ENCODE results near the gene CNTNAP2. TPM values are rescaled to one million over a fixed set of nuclear protein-coding genes. Genes with fewer than 3 reads are reported as not detected.

Gene CNTNAP2
- total RNA-seq, 2 experiments from 2014 or later = not detected

DNA sequence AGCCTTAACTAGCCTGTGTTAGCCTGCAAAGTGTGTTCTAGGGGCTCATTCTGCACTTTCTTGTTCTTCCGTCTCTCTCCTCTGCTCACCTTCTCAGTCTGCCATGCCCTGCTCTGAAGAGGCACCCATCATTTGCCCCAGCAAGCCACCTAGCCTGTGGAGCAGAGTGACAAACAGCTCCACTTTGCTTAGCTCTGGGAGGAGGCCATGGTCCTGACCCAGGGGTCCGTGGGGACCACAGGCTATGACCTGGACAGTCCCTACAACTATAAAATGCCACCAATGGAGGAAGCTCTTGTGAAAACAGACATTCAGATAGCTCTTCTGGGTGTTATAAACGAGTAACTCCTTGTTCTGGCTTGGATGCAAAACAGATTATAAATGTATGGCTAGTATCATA lies 1029.6 kb downstream of the CNTNAP2 start:
- no peak for ATAC-seq (ENCODE audit: low read depth)
- Mint-ChIP-seq H3K27me3 (no peaks in the 10 kb centered on the region), H3K36me3 (no peaks in the 10 kb centered on the region), H3K9me3 (peaks cover 5% of the 10 kb centered on the region), H3K4me1 (no peaks in the 10 kb centered on the region), H3K27ac (no peak overlapping the region), H3K4me3 (no peak overlapping the region)
- no peak for DNase-seq
- POLR2A ChIA-PET = no interaction called here

GRCh38 chr7:147151661-147152060 lies 1035.1 kb downstream of the CNTNAP2 start:
- POLR2A ChIA-PET = no interaction called here
- no peak for ATAC-seq (ENCODE audit: low read depth)

GRCh38 chr7:147153571-147153970 lies 1037.0 kb downstream of the CNTNAP2 start:
- peaks cover 5% of the 10 kb centered on the region for H3K9me3 Mint-ChIP-seq
- H3K27me3 Mint-ChIP-seq = no peaks in the 10 kb centered on the region
- H3K36me3 Mint-ChIP-seq = no peaks in the 10 kb centered on the region
- H3K4me1 Mint-ChIP-seq = no peaks in the 10 kb centered on the region
- no peak overlapping the region for H3K4me3 Mint-ChIP-seq
- POLR2A ChIA-PET = no interaction called here
- DNase-seq (no peak), ATAC-seq (ENCODE audit: low read depth) (no peak)
- no peak overlapping the region for H3K27ac Mint-ChIP-seq

More at GRCh38 chr7:147151661-147152060, 1035.1 kb downstream of the CNTNAP2 start:
- no peaks in the 10 kb centered on the region for H3K36me3 Mint-ChIP-seq
- peaks cover 5% of the 10 kb centered on the region for H3K9me3 Mint-ChIP-seq
- DNase-seq = no peak
- H3K27ac Mint-ChIP-seq = no peak overlapping the region
- no peaks in the 10 kb centered on the region for H3K4me1 Mint-ChIP-seq
- no peak overlapping the region for H3K4me3 Mint-ChIP-seq
- H3K27me3 Mint-ChIP-seq = no peaks in the 10 kb centered on the region

DNA sequence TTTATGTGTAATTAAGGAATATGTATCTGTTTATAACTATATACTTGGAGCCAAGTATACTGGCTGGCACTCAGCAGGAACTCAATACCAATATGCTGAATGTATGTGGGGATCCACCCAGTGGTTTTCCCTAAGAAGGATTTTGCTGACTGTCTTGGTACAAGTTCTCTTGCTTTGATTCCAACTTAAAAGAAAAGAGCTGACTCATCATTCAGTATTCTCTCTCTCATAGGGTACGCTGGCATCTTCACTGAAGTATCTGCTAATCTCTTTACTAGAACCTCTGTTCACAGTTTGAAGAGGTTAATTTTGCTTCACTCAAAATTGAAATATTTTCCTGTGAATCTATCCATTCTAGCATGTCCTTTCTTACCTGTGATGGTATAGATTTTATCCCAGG lies 1044.8 kb downstream of the CNTNAP2 start:
- Mint-ChIP-seq H3K4me1 (no peaks in the 10 kb centered on the region), H3K9me3 (peaks cover 3% of the 10 kb centered on the region), H3K27me3 (no peaks in the 10 kb centered on the region), H3K36me3 (no peaks in the 10 kb centered on the region), H3K4me3 (no peak overlapping the region), H3K27ac (no peak overlapping the region)
- DNase-seq (no peak), ATAC-seq (ENCODE audit: low read depth) (no peak)
- POLR2A ChIA-PET = no interaction called here

GRCh38 chr7:147170341-147171012 lies 1053.9 kb downstream of the CNTNAP2 start:
- DNase-seq (no peak), ATAC-seq (ENCODE audit: low read depth) (no peak)
- no peaks in the 10 kb centered on the region for H3K36me3 Mint-ChIP-seq
- H3K27ac Mint-ChIP-seq = no peak overlapping the region
- no peak overlapping the region for H3K4me3 Mint-ChIP-seq
- H3K27me3 Mint-ChIP-seq = no peaks in the 10 kb centered on the region
- POLR2A ChIA-PET = no interaction called here
- peaks cover 4% of the 10 kb centered on the region for H3K9me3 Mint-ChIP-seq
- H3K4me1 Mint-ChIP-seq = no peaks in the 10 kb centered on the region

DNA sequence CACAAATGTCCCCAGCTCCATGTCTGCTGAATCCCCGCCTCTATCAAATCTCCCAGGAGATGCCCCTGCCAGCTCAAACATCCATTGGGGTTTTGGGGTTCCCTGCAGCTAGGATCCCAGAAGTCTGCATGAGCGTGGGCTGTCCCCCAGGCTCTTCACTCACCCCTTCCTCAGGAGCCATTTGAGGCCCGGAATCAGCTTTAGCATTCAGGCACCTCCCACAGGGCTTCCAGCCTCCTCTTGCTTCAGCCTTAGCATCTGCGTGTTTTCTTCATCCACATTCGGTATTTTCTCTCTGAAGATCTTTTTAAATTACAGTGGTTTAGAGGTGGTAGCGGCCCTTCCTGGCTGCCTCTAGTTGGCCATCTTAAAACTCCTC lies 1054.4 kb downstream of the CNTNAP2 start:
- Mint-ChIP-seq H3K4me1 (no peaks in the 10 kb centered on the region), H3K27ac (no peak overlapping the region), H3K36me3 (no peaks in the 10 kb centered on the region), H3K9me3 (peaks cover 4% of the 10 kb centered on the region), H3K27me3 (no peaks in the 10 kb centered on the region), H3K4me3 (no peak overlapping the region)
- POLR2A ChIA-PET = no interaction called here
- ATAC-seq (ENCODE audit: low read depth) (no peak), DNase-seq (no peak)

DNA sequence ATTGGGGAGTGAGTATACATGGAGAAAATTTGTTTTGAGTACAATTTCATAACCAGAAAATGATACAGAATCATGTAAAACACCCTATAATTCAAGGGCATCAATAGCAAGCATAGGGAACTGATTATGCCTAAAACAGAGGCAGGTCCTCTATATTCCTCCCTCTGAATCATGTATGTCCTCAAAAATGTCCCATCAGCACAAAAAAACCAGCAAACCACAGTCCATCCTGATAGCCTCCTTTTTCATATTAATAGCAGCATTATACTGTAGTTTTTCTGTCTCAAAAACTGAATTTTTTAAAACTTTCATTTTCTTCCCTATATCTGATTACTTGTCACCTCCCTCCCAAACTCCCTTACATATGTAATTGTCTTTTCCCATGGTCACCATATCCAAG lies 1057.3 kb downstream of the CNTNAP2 start:
- no peak overlapping the region for H3K4me3 Mint-ChIP-seq
- H3K4me1 Mint-ChIP-seq = no peaks in the 10 kb centered on the region
- H3K27ac Mint-ChIP-seq = no peak overlapping the region
- no peaks in the 10 kb centered on the region for H3K27me3 Mint-ChIP-seq
- ATAC-seq (ENCODE audit: low read depth) (no peak), DNase-seq (no peak)
- peaks cover 1% of the 10 kb centered on the region for H3K9me3 Mint-ChIP-seq
- no peaks in the 10 kb centered on the region for H3K36me3 Mint-ChIP-seq
- POLR2A ChIA-PET = no interaction called here

DNA sequence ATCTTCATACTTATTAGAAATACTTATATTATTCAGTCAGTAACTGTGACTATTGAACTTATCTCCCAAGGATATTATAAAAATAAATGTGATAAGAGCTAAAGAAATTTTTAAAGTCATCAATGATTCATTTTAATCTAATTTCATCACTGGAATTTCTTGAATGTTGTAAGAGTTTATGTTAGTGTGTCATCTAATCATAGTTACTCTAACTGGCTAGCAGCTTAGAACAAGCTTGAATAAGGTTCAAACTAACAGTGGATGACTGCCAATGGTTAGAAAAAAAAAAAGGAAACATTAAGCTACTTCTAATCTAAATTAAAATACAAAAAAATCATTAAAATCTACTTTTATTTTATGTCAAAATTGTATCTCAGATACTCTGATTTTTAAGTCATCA lies 1066.3 kb downstream of the CNTNAP2 start:
- Mint-ChIP-seq H3K27ac (no peak overlapping the region), H3K4me1 (no peaks in the 10 kb centered on the region), H3K9me3 (no peaks in the 10 kb centered on the region), H3K27me3 (no peaks in the 10 kb centered on the region), H3K4me3 (no peak overlapping the region), H3K36me3 (no peaks in the 10 kb centered on the region)
- DNase-seq (no peak), ATAC-seq (ENCODE audit: low read depth) (no peak)
- POLR2A ChIA-PET = no interaction called here

DNA sequence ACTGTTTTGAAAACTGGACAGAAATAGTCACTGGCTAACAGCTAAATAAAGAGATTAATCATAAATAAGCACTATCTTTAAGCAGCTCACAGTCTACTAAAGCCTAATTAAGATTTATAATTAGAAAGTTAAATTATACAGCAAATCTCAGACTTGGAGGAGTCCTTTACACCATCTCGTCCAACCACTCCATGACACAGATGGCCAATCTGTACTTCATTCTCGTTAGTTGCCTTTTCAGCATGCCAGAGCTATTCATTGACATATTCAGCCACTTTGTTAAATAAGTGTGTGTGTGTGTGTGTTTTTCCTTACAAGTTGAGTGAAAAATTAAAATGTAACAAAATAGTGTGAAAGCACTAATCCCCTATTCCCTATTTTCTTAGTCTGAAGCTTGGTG lies 1066.7 kb downstream of the CNTNAP2 start:
- H3K27ac Mint-ChIP-seq = no peak overlapping the region
- no peaks in the 10 kb centered on the region for H3K27me3 Mint-ChIP-seq
- no peak for ATAC-seq (ENCODE audit: low read depth)
- H3K36me3 Mint-ChIP-seq = no peaks in the 10 kb centered on the region
- no peaks in the 10 kb centered on the region for H3K4me1 Mint-ChIP-seq
- no peaks in the 10 kb centered on the region for H3K9me3 Mint-ChIP-seq
- H3K4me3 Mint-ChIP-seq = no peak overlapping the region
- no peak for DNase-seq
- POLR2A ChIA-PET = no interaction called here

DNA sequence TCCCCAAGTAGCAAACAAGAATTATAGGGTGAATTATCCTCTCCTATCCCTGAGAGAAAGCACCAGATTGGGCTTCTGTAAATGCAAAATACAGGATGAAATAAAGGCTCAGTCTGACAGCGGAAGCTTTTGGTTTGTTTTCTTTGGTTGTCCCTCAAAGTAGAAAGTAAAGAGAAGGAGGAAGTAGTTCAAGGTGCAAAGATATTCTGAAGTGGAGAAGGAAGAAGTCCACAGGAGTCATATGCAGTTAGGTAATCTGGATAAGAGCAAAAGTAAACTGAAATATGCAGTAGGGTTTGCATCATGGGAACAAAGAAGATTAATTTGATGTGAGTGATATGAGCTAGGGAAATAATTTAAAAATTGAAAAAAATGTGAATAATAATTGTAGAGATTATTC lies 1071.9 kb downstream of the CNTNAP2 start:
- H3K36me3 Mint-ChIP-seq = no peaks in the 10 kb centered on the region
- DNase-seq (no peak), ATAC-seq (ENCODE audit: low read depth) (no peak)

GRCh38 chr7:147193476-147193875 lies 1076.9 kb downstream of the CNTNAP2 start:
- ATAC-seq (ENCODE audit: low read depth) (no peak), DNase-seq (no peak)
- H3K9me3 Mint-ChIP-seq = peaks cover 3% of the 10 kb centered on the region
- no peaks in the 10 kb centered on the region for H3K27me3 Mint-ChIP-seq
- H3K36me3 Mint-ChIP-seq = no peaks in the 10 kb centered on the region
- no peak overlapping the region for H3K27ac Mint-ChIP-seq
- H3K4me3 Mint-ChIP-seq = no peak overlapping the region
- POLR2A ChIA-PET = no interaction called here
- no peaks in the 10 kb centered on the region for H3K4me1 Mint-ChIP-seq

More for the DNA sequence above, 1071.9 kb downstream of the CNTNAP2 start:
- Mint-ChIP-seq H3K4me3 (no peak overlapping the region), H3K4me1 (no peaks in the 10 kb centered on the region), H3K9me3 (peaks cover 1% of the 10 kb centered on the region), H3K27ac (no peak overlapping the region), H3K27me3 (no peaks in the 10 kb centered on the region)
- POLR2A ChIA-PET = no interaction called here

DNA sequence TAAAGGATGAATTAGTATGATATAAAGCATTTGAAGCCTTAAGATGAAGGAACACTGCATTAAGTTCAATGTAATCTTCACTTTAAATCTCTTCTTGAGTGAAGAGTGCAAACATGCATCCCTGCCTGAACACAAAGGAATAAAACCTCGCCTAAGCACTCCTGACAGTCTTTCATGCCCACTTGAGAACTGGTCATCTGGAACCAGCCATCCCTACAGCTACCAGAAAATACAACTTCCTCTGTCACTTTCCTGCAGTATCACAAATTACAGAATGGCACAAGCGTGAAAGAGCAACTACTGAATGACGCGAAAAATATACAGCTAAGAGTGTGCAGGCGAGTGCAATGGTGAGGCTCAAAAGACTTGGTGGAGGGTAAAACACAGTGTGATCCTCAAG lies 1079.9 kb downstream of the CNTNAP2 start:
- DNase-seq = no peak
- no peak overlapping the region for H3K27ac Mint-ChIP-seq
- POLR2A ChIA-PET = no interaction called here
- H3K4me1 Mint-ChIP-seq = no peaks in the 10 kb centered on the region
- H3K36me3 Mint-ChIP-seq = no peaks in the 10 kb centered on the region
- no peaks in the 10 kb centered on the region for H3K27me3 Mint-ChIP-seq
- no peak overlapping the region for H3K4me3 Mint-ChIP-seq
- ATAC-seq (ENCODE audit: low read depth) = no peak
- H3K9me3 Mint-ChIP-seq = peaks cover 4% of the 10 kb centered on the region

DNA sequence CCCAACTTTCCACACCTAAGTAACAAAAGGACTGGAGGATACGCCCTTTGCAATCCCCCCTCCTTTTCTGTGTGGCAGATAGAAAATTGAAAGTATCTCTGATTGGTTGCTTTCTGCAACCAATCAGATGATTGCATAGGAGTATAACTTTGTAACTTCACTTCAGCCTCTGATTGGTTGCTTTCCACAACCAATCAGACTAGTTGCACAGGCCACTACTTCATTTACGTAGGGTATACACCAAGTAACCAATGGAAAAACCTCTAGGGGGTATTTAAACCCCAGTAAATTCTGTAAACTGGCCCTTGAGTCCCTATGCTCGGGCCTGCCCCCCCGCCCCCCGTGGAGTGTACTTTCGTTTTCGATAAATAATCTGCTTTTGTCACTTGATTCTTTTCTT lies 1080.4 kb downstream of the CNTNAP2 start:
- Mint-ChIP-seq H3K27me3 (no peaks in the 10 kb centered on the region), H3K4me3 (no peak overlapping the region), H3K9me3 (peaks cover 4% of the 10 kb centered on the region), H3K36me3 (no peaks in the 10 kb centered on the region), H3K27ac (no peak overlapping the region), H3K4me1 (no peaks in the 10 kb centered on the region)
- POLR2A ChIA-PET = no interaction called here
- ATAC-seq (ENCODE audit: low read depth) (no peak), DNase-seq (no peak)

DNA sequence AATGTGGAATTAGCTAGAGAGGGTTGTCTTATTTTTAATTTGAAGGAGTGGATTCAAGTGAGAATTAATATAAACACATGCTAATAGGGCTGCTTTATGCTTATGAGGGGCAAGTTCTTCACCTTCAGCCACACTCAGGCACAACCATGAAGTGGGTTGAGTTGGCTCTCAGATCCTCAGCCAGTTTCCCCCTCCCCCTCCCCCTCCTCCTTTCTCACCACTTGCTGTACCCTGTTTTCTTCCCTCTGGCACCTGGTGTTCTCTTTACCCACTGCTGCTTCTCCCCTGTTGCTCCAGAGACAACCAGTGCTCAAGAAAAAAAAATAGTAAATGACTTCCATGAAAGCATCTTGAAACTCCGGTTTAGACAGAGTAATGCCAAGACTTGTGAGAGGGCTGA lies 1083.3 kb downstream of the CNTNAP2 start:
- Mint-ChIP-seq H3K27ac (no peak overlapping the region), H3K4me1 (no peaks in the 10 kb centered on the region), H3K9me3 (peaks cover 2% of the 10 kb centered on the region), H3K27me3 (no peaks in the 10 kb centered on the region), H3K36me3 (no peaks in the 10 kb centered on the region), H3K4me3 (no peak overlapping the region)
- no peak for DNase-seq
- POLR2A ChIA-PET = no interaction called here
- no peak for ATAC-seq (ENCODE audit: low read depth)

DNA sequence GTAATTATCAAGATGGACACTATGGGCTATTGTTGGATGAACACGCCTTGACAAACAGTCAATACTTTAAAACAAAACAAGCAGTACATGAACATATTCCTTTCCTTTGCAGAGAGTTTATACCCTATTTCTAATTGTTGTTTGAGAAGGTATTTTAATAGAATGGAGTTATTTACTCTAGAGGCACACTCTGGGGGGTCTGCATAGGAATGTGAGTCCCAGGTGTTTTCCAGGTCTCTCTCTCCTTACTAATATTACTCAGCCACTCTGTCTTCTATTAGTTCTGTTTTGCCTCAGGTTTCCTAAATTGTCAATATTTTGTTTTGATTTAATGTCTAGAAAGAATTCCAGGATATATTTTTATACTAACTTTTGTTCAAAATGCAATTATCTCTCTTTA lies 1091.4 kb downstream of the CNTNAP2 start:
- DNase-seq (no peak), ATAC-seq (ENCODE audit: low read depth) (no peak)
- Mint-ChIP-seq H3K4me3 (no peak overlapping the region), H3K27ac (no peak overlapping the region), H3K9me3 (peaks cover 2% of the 10 kb centered on the region), H3K36me3 (no peaks in the 10 kb centered on the region), H3K4me1 (no peaks in the 10 kb centered on the region), H3K27me3 (no peaks in the 10 kb centered on the region)
- POLR2A ChIA-PET = no interaction called here
